HepG2 (cell line): ENCODE measurements around the gene ATP6V0E1. TPM values are rescaled to one million over a fixed set of nuclear protein-coding genes. Genes with fewer than 3 reads are reported as not detected.

Experiments
- ARID5B ChIP-seq: IDR thresholded peaks from 2 replicates; pipeline ENCODE4 v1.4.0; 2020; ENCODE audit warnings: mild to moderate bottlenecking, missing genetic modification reagents
- BCL6 ChIP-seq: IDR thresholded peaks from 2 replicates; pipeline ENCODE4 v1.6.1; 2016; ENCODE audit warnings: missing genetic modification reagents, missing compliant biosample characterization
- CEBPZ ChIP-seq: IDR thresholded peaks from 2 replicates; pipeline ENCODE4 v1.6.1; 2012; ENCODE audit warnings: low read length, improper control_type of control experiment
- DRAP1 ChIP-seq: IDR thresholded peaks from 2 replicates; pipeline ENCODE4 v1.6.1; 2016; ENCODE audit warnings: missing genetic modification reagents, missing compliant biosample characterization
- HDAC2 ChIP-seq: sonication (generic); formaldehyde crosslinking; IDR thresholded peaks from 2 replicates; pipeline ENCODE4 v1.4.0; 2020; ENCODE audit warnings: missing genetic modification reagents
- HNF4A ChIP-seq: sonication (generic); formaldehyde crosslinking; IDR thresholded peaks from 2 replicates; pipeline ENCODE4 v1.4.0; 2020; ENCODE audit warnings: missing genetic modification reagents
- MBD4 ChIP-seq: IDR thresholded peaks from 2 replicates; pipeline ENCODE4 v1.6.1; 2012; ENCODE audit warnings: low read length, inconsistent platforms, borderline replicate concordance
- NAIF1 ChIP-seq: sonication (generic); formaldehyde crosslinking; IDR thresholded peaks from 2 replicates; pipeline ENCODE4 v1.5.0; 2020; ENCODE audit warnings: mild to moderate bottlenecking, missing genetic modification reagents, borderline replicate concordance
- NFIC ChIP-seq: IDR thresholded peaks from 2 replicates; pipeline ENCODE4 v1.6.1; 2012; ENCODE audit warnings: mild to moderate bottlenecking, low read length, inconsistent platforms
- RXRB ChIP-seq: IDR thresholded peaks from 2 replicates; pipeline ENCODE4 v1.6.1; 2016; ENCODE audit warnings: borderline replicate concordance, missing genetic modification reagents, missing compliant biosample characterization
- SOX13 ChIP-seq, 3 experiments: fragments of 450-650 bp in 1 of 3; sonication (generic) in 1 of 3; formaldehyde crosslinking in 1 of 3; IDR thresholded peaks in 2 of 3; conservative IDR thresholded peaks in 1 of 3; 2 replicates each; pipeline versions ENCODE4 v1.5.0 to v1.6.1; 2016 to 2020; ENCODE audit warnings: antibody characterized with exemption in 1 of 3, mild to moderate bottlenecking in 1 of 3, missing compliant biosample characterization in 1 of 3, missing genetic modification reagents in 1 of 3, moderate library complexity in 1 of 3
- ZBTB34 ChIP-seq: sonication (generic); formaldehyde crosslinking; IDR thresholded peaks from 2 replicates; pipeline ENCODE4 v1.8.0; 2022; ENCODE audit warnings: mild to moderate bottlenecking, missing genetic modification reagents
- ZFP62 ChIP-seq: sonication (generic); formaldehyde crosslinking; IDR thresholded peaks from 2 replicates; pipeline ENCODE4 v1.4.0; 2020; ENCODE audit warnings: missing genetic modification reagents
- ZKSCAN5 ChIP-seq: sonication (generic); formaldehyde crosslinking; IDR thresholded peaks from 2 replicates; pipeline ENCODE4 v1.5.1; 2020; ENCODE audit warnings: mild to moderate bottlenecking, missing genetic modification reagents
- ZNF557 ChIP-seq: sonication (generic); formaldehyde crosslinking; IDR thresholded peaks from 2 replicates; pipeline ENCODE4 v1.4.0; 2020; ENCODE audit warnings: missing genetic modification reagents
- polyA plus RNA-seq, 8 experiments: library from polyadenylated mRNA; depleted of rRNA in 3 of 8; stranded (reverse) in 7 of 8; unstranded in 1 of 8; fragments of >200 nt; fragmentation: Illumina TruSeq in 4 of 8; extraction: Trizol in 4 of 8; gene quantifications; 2 replicates each; pipeline versions ENCODE4 v1.2.1 to v1.2.3, GENCODE V29; 2011 to 2016; ENCODE audit warnings: low read depth in 4 of 8, missing spikeins in 1 of 8, mixed read lengths in 1 of 8; ENCODE audit not compliant: insufficient read depth in 1 of 8
- total RNA-seq, 5 experiments: library from RNA; depleted of rRNA; stranded (reverse); fragments of >200 nt; fragmentation: Illumina TruSeq; extraction: Trizol; gene quantifications; 2 replicates each; pipeline ENCODE4 v1.2.3, GENCODE V29; 2016; ENCODE audit warnings: low read depth in 1 of 5
- TF ChIP-seq, protein P1 (sequence below): sonication (generic); formaldehyde crosslinking; IDR thresholded peaks from 2 replicates; pipeline ENCODE4 v1.4.0; 2020; ENCODE audit warnings: missing genetic modification reagents

ATP6V0E1 gene
- total and polyA plus RNA-seq, 2 of the 13 experiments (the other 11 are each of a cell fraction or from before 2014, with no cell fraction given): 143 to 215 TPM

DNA sequence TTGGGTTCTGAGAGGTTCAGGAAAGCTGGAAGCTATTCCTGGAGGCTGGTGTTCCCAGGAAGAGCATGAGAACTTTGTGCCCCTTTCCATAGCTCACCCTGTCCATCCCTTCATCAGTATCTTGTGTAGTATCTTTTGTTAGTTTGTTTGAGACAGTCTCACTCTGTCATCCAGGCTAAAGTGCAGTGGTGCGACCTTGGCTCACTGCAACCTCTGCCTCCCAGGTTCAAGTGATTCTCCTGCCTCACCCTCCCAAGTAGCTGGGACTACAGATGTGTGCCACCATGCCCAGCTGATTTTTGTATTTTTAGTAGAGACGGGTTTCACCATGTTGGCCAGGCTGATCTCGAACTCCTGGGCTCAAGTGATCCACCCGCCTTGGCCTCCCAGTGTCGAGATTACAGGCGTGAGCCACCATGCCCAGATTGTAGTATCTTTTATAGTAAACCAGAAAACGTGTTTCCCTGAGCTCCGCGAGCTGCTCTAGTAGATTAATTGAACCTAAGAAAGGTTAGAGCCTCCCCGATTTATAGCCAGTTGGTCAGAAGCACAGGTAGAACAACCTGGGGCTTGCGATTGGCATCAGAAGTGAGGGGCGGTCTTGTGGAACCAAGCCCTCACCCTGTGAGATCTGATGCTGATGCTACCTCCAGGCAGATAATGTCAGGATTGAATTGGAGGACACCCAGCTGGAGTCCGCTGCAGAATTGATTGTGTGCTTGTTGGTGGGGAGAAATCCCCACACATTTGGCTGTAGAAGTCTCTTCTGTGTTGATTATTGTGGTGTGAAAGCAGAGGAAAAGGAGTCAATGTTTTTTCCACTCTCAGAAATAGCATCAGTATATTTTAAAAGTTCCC lies 32.3 kb downstream of the ATP6V0E1 start (continued):
- TF ChIP-seq ZKSCAN5 (CRISPR knock-in tag) (no peak), RXRB (CRISPR knock-in tag) (peak; percentile 69; the same call in 1 of the 2 replicates), HNF4A (CRISPR knock-in tag) (peak; percentile 89), ZNF557 (CRISPR knock-in tag) (no peak), NFIC (no peak), ZBTB34 (CRISPR knock-in tag) (no peak), HDAC2 (CRISPR knock-in tag) (peak; percentile 47; the same call in 1 of the 2 replicates), ZFP62 (CRISPR knock-in tag) (no peak), SOX13 (IDR thresholded peaks at IDR 0.05) (no peak), SOX13 (CRISPR knock-in tag; conservative IDR thresholded peaks at IDR 0.05 in 1 of 2, IDR thresholded peaks at IDR 0.05 in 1 of 2) (peak in 1 of 2 experiments; percentile 70; a peak in 1 of 4 replicates), MBD4 (no peak), ARID5B (CRISPR knock-in tag) (peak; percentile 57), CEBPZ (no peak), DRAP1 (CRISPR knock-in tag) (peak; percentile 46; the same call in 1 of the 2 replicates), NAIF1 (CRISPR knock-in tag) (no peak), BCL6 (CRISPR knock-in tag) (peak; percentile 66; the same call in 1 of the 2 replicates)
- TF ChIP-seq, protein P1, sequence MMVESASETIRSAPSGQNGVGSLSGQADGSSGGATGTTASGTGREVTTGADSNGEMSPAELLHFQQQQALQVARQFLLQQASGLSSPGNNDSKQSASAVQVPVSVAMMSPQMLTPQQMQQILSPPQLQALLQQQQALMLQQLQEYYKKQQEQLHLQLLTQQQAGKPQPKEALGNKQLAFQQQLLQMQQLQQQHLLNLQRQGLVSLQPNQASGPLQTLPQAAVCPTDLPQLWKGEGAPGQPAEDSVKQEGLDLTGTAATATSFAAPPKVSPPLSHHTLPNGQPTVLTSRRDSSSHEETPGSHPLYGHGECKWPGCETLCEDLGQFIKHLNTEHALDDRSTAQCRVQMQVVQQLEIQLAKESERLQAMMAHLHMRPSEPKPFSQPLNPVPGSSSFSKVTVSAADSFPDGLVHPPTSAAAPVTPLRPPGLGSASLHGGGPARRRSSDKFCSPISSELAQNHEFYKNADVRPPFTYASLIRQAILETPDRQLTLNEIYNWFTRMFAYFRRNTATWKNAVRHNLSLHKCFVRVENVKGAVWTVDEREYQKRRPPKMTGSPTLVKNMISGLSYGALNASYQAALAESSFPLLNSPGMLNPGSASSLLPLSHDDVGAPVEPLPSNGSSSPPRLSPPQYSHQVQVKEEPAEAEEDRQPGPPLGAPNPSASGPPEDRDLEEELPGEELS: peak; percentile 48; the same call in 1 of the 2 replicates
